ENCODE results near the gene FGF2. TPM values are rescaled to one million over a fixed set of nuclear protein-coding genes. Genes with fewer than 3 reads are reported as not detected.

The FGF2 gene
- total RNA-seq, 1 experiment from 2014 or later: 134 TPM

- DNase-seq (ENCODE audit: unreplicated experiment): no peak
- Mint-ChIP-seq H3K4me3 (ENCODE audit: unreplicated experiment) (no peak overlapping the region), H3K27ac (ENCODE audit: low read depth, unreplicated experiment) (no peak overlapping the region), H3K27me3 (ENCODE audit: insufficient read depth, unreplicated experiment) (no peaks in the 10 kb centered on the region), H3K9me3 (ENCODE audit: unreplicated experiment) (no peaks in the 10 kb centered on the region), H3K36me3 (ENCODE audit: insufficient read depth, unreplicated experiment) (peaks cover 19% of the 10 kb centered on the region), H3K4me1 (ENCODE audit: insufficient read depth, unreplicated experiment) (peaks cover 17% of the 10 kb centered on the region)
- ChIA-PET POLR2A (interaction anchor here (0.9 kb wide), 1 partner anchor 20 kb away, joined by 3 read pairs; no protein-coding TSS in a partner anchor), CTCF (interaction anchor here (3.6 kb wide), 1 partner anchor 13 kb away, joined by 49 read pairs; no protein-coding TSS in a partner anchor)
- TF ChIP-seq, protein P1, sequence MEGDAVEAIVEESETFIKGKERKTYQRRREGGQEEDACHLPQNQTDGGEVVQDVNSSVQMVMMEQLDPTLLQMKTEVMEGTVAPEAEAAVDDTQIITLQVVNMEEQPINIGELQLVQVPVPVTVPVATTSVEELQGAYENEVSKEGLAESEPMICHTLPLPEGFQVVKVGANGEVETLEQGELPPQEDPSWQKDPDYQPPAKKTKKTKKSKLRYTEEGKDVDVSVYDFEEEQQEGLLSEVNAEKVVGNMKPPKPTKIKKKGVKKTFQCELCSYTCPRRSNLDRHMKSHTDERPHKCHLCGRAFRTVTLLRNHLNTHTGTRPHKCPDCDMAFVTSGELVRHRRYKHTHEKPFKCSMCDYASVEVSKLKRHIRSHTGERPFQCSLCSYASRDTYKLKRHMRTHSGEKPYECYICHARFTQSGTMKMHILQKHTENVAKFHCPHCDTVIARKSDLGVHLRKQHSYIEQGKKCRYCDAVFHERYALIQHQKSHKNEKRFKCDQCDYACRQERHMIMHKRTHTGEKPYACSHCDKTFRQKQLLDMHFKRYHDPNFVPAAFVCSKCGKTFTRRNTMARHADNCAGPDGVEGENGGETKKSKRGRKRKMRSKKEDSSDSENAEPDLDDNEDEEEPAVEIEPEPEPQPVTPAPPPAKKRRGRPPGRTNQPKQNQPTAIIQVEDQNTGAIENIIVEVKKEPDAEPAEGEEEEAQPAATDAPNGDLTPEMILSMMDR (IDR thresholded peaks at IDR 0.05; ENCODE audit: unreplicated experiment): no peak
- no TSS peak for BruUV-seq (replicated peaks)
- intact Hi-C loops (cut with micrococcal nuclease): no loop called here
Measured at GRCh38 chr4:122901247-122902010, 74.8 kb downstream of the FGF2 start.

GRCh38 chr4:122903766-122904288 is 77.2 kb downstream of the FGF2 start:
- ChIA-PET CTCF (interaction anchor here (0.6 to 3.6 kb wide), 8 partner anchors 11 to 867 kb away, joined by 3 to 49 read pairs (median 4); no protein-coding TSS in a partner anchor), POLR2A (interaction anchor here (0.7 to 1.4 kb wide), 5 partner anchors 8 to 187 kb away, joined by 3 to 4 read pairs (median 3); partner anchors contain the start of gene NUDT6)
- Mint-ChIP-seq H3K4me1 (ENCODE audit: insufficient read depth, unreplicated experiment) (peaks cover 9% of the 10 kb centered on the region), H3K9me3 (ENCODE audit: unreplicated experiment) (no peaks in the 10 kb centered on the region), H3K27ac (ENCODE audit: low read depth, unreplicated experiment) (no peak overlapping the region), H3K27me3 (ENCODE audit: insufficient read depth, unreplicated experiment) (no peaks in the 10 kb centered on the region), H3K36me3 (ENCODE audit: insufficient read depth, unreplicated experiment) (peaks cover 21% of the 10 kb centered on the region), H3K4me3 (ENCODE audit: unreplicated experiment) (no peak overlapping the region)
- BruUV-seq (replicated peaks): no TSS peak
- DNase-seq (ENCODE audit: unreplicated experiment): no peak
- TF ChIP-seq, protein P1 (IDR thresholded peaks at IDR 0.05; ENCODE audit: unreplicated experiment): no peak
- intact Hi-C loops (cut with micrococcal nuclease): no loop called here

DNA sequence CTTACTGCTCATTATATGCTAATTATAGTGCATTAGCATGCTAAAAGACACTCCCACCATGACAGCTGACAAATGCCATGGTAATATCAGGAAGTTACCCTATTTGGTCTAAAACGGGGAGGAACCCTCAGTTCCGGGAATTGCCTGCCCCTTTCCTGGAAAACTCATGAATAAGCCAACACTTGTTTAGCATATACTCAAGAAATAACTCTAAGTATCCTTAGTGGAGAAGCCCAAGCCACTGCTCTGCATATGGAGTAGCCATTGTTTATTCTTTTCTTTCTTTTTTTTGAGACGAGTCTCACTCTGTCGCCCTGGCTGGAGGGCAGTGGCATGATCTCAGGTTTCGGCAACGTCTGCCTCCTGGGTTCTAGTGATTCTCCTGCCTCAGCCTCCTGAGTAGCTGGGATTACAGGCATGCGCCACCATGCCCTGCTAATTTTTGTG is 80.3 kb downstream of the FGF2 start:
- DNase-seq (ENCODE audit: unreplicated experiment): no peak
- CTCF ChIA-PET: interaction anchor here (0.6 to 1.1 kb wide), 3 partner anchors 62 to 305 kb away, joined by 3 read pairs; no protein-coding TSS in a partner anchor
- POLR2A ChIA-PET: no interaction called here

GRCh38 chr4:122908223-122908622 is 81.6 kb downstream of the FGF2 start:
- no peak for DNase-seq (ENCODE audit: unreplicated experiment)
- Mint-ChIP-seq H3K9me3 (ENCODE audit: unreplicated experiment) (no peaks in the 10 kb centered on the region), H3K27ac (ENCODE audit: low read depth, unreplicated experiment) (peak overlapping the region; percentile 63), H3K27me3 (ENCODE audit: insufficient read depth, unreplicated experiment) (no peaks in the 10 kb centered on the region), H3K4me3 (ENCODE audit: unreplicated experiment) (no peak overlapping the region), H3K36me3 (ENCODE audit: insufficient read depth, unreplicated experiment) (peaks cover 22% of the 10 kb centered on the region), H3K4me1 (ENCODE audit: insufficient read depth, unreplicated experiment) (peaks cover 6% of the 10 kb centered on the region)
- CTCF ChIA-PET: interaction anchor here (0.9 kb wide), 1 partner anchor 306 kb away, joined by 3 read pairs; no protein-coding TSS in a partner anchor
- TF ChIP-seq, protein P1 (IDR thresholded peaks at IDR 0.05; ENCODE audit: unreplicated experiment): no peak
- POLR2A ChIA-PET: no interaction called here
- no TSS peak for BruUV-seq (replicated peaks)
- intact Hi-C loops (cut with micrococcal nuclease): no loop called here

More for the DNA sequence above, 80.3 kb downstream of the FGF2 start:
- Mint-ChIP-seq H3K27ac (ENCODE audit: low read depth, unreplicated experiment) (no peak overlapping the region), H3K4me3 (ENCODE audit: unreplicated experiment) (no peak overlapping the region), H3K36me3 (ENCODE audit: insufficient read depth, unreplicated experiment) (peaks cover 21% of the 10 kb centered on the region), H3K4me1 (ENCODE audit: insufficient read depth, unreplicated experiment) (peaks cover 5% of the 10 kb centered on the region), H3K27me3 (ENCODE audit: insufficient read depth, unreplicated experiment) (no peaks in the 10 kb centered on the region), H3K9me3 (ENCODE audit: unreplicated experiment) (no peaks in the 10 kb centered on the region)
- no TSS peak for BruUV-seq (replicated peaks)
- intact Hi-C loops (cut with micrococcal nuclease): no loop called here
- TF ChIP-seq, protein P1 (IDR thresholded peaks at IDR 0.05; ENCODE audit: unreplicated experiment): no peak

All from MCF 10A (cell line).